KOPT-K1 (cell line): Measurements from ENCODE around the gene GAB3.

ENCODE experiments used
- H3K27ac ChIP-seq: fragments of 200-600 bp; sonication (generic); 2 replicates; pipeline ENCODE4 v1.5.1; 2016; ENCODE audit warnings: antibody characterized with exemption, mild to moderate bottlenecking, low read depth, low read length; ENCODE audit not compliant: poor library complexity, severe bottlenecking
- H3K36me3 ChIP-seq: fragments of 200-600 bp; sonication (generic); 2 replicates; pipeline ENCODE4 v1.5.1; 2017; ENCODE audit warnings: antibody characterized with exemption, mild to moderate bottlenecking, low read length, moderate library complexity; ENCODE audit not compliant: insufficient read depth
- H3K9me3 ChIP-seq: fragments of 200-600 bp; sonication (generic); 2 replicates; pipeline ENCODE4 v1.5.1; 2017; ENCODE audit warnings: antibody characterized with exemption, low read length, mild to moderate bottlenecking; ENCODE audit not compliant: insufficient read depth, poor library complexity, severe bottlenecking

The GAB3 gene

GRCh38 chrX:154750301-154751202 is at the start of gene GAB3:
GAB3 (minus strand) TSS chrX:154751077; CDS start chrX:154751025, 52 bp downstream.
- peak within 1 kb of the TSS; percentile 73 for H3K27ac ChIP-seq
- peaks cover 2% of the 10 kb centered on the region for H3K9me3 ChIP-seq
- H3K36me3 ChIP-seq: no peaks in the 10 kb centered on the region

GRCh38 chrX:154799556-154800348 is 48.9 kb upstream of the GAB3 start:
- Histone ChIP-seq H3K9me3 (no peaks in the 10 kb centered on the region), H3K27ac (peak overlapping the region; percentile 96), H3K36me3 (no peaks in the 10 kb centered on the region)

DNA sequence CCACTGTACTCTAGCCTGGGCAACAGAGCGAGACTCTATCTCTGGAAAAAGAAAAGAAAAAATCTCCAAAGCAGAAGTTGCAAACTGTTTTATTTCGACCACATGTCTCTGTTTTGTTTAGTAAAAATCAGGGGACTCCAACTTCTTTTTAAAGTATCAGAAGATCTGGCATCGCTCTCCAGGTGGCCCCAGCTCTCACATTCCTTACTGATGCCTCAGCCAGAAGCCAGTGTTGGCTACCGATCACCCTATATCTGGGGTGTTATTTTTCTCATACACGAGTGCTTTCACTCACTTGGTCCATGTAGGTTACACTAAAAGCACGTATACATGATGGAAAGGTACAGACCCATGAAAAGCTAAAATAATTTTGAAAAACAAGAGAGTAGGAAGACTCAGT is 46.1 kb upstream of the GAB3 start:
- Histone ChIP-seq H3K27ac (peak overlapping the region; percentile 19), H3K9me3 (no peaks in the 10 kb centered on the region)

GRCh38 chrX:154795016-154795415 is 44.1 kb upstream of the GAB3 start:
- peaks cover 19% of the 10 kb centered on the region for H3K36me3 ChIP-seq
- no peaks in the 10 kb centered on the region for H3K9me3 ChIP-seq
- H3K27ac ChIP-seq: no peak overlapping the region

More for the DNA sequence above, 46.1 kb upstream of the GAB3 start:
- peaks cover 1% of the 10 kb centered on the region; the same call in 1 of the 2 replicates for H3K36me3 ChIP-seq

- no peak overlapping the region for H3K27ac ChIP-seq
- no peaks in the 10 kb centered on the region for H3K9me3 ChIP-seq
- peaks cover 35% of the 10 kb centered on the region for H3K36me3 ChIP-seq
Measured at GRCh38 chrX:154793084-154793795, 42.4 kb upstream of the GAB3 start.

DNA sequence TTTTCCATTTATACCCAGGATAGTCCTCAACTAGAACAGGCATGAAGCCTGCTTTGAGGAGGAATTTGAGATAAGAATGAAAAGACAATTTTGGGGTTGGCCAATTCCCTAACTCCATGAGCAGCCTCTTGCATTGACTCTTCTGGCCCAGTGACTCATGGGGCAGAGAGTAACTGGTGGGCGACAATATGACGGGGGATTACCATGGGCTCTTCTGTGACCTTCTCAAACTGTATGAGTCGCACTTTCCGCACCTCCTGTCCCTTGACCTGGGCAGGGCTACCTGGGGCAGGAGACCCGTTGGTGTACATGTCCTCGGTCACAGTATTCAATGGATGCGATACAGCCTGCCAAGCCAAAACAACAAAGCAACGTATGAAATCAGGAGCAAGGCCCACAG is 41.1 kb upstream of the GAB3 start:
- Histone ChIP-seq H3K27ac (no peak overlapping the region), H3K36me3 (peaks cover 46% of the 10 kb centered on the region), H3K9me3 (no peaks in the 10 kb centered on the region)

DNA sequence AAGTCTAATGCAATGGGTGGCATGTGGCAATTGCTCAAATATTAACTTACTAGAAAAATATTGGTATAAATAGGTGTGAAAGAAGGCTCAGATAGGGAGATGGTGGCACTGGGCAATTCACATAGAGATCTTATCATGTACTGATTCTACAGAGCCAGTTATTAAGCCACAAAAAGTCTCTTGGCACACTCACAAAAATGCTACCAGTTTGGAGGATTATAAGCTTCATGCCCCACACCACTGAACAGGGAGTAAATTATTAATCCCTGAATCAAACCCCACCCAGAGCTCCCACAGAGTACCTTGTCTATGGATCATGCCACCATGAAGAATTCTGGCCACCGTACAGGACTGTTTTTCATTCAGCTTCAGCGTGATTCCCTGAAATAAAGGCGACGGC is 40.6 kb upstream of the GAB3 start:
- Histone ChIP-seq H3K27ac (no peak overlapping the region), H3K36me3 (peaks cover 46% of the 10 kb centered on the region), H3K9me3 (no peaks in the 10 kb centered on the region)

DNA sequence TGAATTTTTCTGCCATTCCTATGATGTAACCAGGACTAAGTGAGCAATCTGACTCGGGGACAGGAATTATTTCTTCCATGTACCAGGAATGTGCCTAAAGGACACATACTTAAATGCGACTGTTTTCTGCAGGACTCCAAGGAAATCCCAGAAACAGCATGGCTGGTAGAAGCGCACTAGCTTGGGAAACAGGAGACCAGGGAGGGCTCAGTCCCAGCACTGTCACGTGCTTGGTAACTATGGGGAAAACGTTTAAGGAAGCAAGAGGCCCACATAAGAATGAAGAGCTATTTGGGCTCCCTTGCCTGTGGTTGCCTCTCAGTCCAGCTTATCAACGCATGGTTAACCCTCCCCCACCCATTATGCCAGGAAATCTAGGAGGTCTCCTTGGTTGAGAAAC is 34.8 kb upstream of the GAB3 start:
- peaks cover 88% of the 10 kb centered on the region for H3K36me3 ChIP-seq
- H3K27ac ChIP-seq: peak overlapping the region; percentile 43
- H3K9me3 ChIP-seq: no peaks in the 10 kb centered on the region

- no peaks in the 10 kb centered on the region for H3K9me3 ChIP-seq
- peaks cover 89% of the 10 kb centered on the region for H3K36me3 ChIP-seq
- no peak overlapping the region for H3K27ac ChIP-seq
Measured at GRCh38 chrX:154784149-154784995, 33.5 kb upstream of the GAB3 start.

GRCh38 chrX:154780968-154781367 is 30.1 kb upstream of the GAB3 start:
- Histone ChIP-seq H3K36me3 (peaks cover 97% of the 10 kb centered on the region), H3K9me3 (no peaks in the 10 kb centered on the region), H3K27ac (no peak overlapping the region)

- H3K36me3 ChIP-seq: peaks cover 97% of the 10 kb centered on the region
- H3K27ac ChIP-seq: no peak overlapping the region
Measured at GRCh38 chrX:154779261-154779660, 28.4 kb upstream of the GAB3 start.

DNA sequence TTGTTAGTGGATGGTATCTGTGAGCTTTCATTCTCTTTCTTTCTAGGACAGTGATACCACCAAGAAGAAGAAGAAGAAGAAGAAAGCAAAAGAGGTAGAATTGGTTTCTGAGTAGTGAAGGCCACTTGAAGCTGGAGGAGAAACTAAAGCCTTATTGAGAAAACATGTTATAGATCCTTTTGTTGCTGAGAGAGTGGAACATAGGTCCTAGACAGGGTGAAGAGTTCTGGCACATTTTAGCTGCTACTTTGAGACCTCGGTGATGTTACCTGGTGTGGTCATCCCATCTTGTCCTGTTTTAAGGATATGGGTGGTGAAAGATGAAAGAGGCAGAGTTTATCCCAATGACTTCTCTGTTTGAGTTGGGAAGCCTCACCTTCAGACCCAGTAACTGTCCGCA is 25.9 kb upstream of the GAB3 start:
- Histone ChIP-seq H3K27ac (no peak overlapping the region), H3K9me3 (no peaks in the 10 kb centered on the region), H3K36me3 (peaks cover 94% of the 10 kb centered on the region)

More at GRCh38 chrX:154779261-154779660, 28.4 kb upstream of the GAB3 start:
- no peaks in the 10 kb centered on the region for H3K9me3 ChIP-seq

DNA sequence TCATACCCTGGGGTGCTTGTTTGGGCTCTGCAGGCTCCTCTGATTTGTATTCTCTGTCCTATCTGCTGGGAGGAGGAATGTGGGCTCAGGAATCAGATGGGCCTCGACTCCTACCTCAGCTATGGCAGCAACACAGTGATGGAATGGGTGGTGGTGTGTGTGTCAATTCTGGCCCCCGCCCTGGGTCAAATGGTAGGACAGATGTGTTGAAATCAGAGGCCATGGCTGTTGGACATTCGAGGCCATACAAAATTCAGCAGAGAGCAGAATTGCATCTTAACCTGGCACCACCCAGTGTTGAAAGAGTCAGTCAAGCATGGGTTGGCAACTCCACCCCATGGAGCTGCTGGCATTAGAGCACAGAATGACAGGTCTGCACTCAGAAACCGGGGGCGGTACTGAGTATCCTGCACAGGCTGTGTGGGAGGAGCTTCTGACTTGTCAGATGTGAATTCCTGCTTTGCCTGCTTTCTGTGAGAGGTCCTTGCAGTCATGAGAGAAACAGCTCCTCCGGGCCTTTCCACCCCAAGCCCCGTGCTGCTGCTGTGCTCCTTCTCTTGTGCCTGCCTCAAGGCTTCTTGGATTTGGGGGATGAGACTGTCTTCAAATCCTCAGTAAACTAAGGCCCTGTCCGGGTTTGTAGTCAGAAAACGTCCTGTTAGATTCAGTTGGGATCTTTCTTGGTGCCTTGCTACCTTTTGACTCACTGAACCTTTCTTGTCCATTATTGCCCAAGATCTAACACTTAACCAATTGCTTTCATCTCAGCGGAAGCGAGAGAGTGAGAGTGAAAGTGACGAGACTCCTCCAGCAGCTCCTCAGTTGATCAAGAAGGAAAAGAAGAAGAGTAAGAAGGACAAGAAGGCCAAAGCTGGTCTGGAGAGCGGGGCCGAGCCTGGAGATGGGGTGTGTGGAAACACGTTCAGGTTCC is 24.8 kb upstream of the GAB3 start:
- no peaks in the 10 kb centered on the region for H3K9me3 ChIP-seq
- no peak overlapping the region for H3K27ac ChIP-seq
- peaks cover 94% of the 10 kb centered on the region for H3K36me3 ChIP-seq
